Measurements from ENCODE around the gene SHC4.
"Not testable (repeated sequence)": the region's sequence is repeated elsewhere in the genome, so short reads cannot be mapped to it uniquely, and the experiment has no call there.

The SHC4 gene

DNA sequence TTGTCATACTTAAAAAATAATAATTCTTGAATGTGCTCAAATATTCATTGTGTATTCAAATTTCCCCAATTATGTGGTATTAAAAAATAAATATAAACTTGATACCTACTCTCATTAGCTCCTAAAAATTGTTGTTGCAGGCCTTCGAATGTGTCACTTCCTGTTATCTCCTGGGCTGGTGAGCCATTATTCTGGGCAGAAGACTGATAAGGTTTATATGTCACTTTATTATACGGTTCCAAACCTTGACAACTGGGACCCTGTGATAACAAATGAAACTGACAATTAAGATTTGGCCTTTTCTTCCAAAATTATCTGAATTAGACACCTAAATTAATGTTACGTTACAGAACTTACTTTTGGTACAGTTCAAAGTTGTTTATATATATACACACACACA lies 167.8 kb downstream of the SHC4 start:
- Histone ChIP-seq H3K27ac (ENCODE audit: low read depth, low read length) (no peak overlapping the region), H2AK5ac (ENCODE audit: low read length) (no peak overlapping the region), H4K8ac (ENCODE audit: low read depth, low read length) (no peak overlapping the region), H3K9ac (ENCODE audit: low read length) (no peak overlapping the region), H3K4me3 (ENCODE audit: low read depth, low read length) (no peak overlapping the region), H3K23ac (ENCODE audit: low read length) (no peak overlapping the region), H4K12ac (ENCODE audit: low read depth, low read length) (no peak overlapping the region), H3K79me2 (ENCODE audit: control insufficient read depth, insufficient read depth, low read length, poor library complexity) (no peaks in the 10 kb centered on the region), H2BK12ac (ENCODE audit: low read length) (no peak overlapping the region), H2BK5ac (ENCODE audit: low read depth, low read length, poor library complexity) (no peak overlapping the region), H2BK120ac (ENCODE audit: insufficient read depth, low read length, poor library complexity) (no peak overlapping the region), H3K36me3 (ENCODE audit: control insufficient read depth in 1 of 2, insufficient read depth in 2 of 2, low read length in 2 of 2) (peaks cover 0 to 7% of the 10 kb centered on the region in 2 experiments), H3K4me1 (ENCODE audit: control insufficient read depth in 1 of 2, insufficient read depth in 2 of 2, low read length in 2 of 2) (peaks cover 0 to 2% of the 10 kb centered on the region in 2 experiments), H3K4ac (ENCODE audit: low read depth, low read length) (no peak overlapping the region), H3K14ac (ENCODE audit: low read length) (no peak overlapping the region), H3K27me3 (ENCODE audit: insufficient read depth, low read length) (no peaks in the 10 kb centered on the region), H2AFZ (ENCODE audit: insufficient read depth, low read length, poor library complexity) (no peak overlapping the region), H3K4me2 (ENCODE audit: low read length) (no peak overlapping the region), H3K9me3 (ENCODE audit: insufficient read depth, low read depth, low read length) (no peaks in the 10 kb centered on the region), H4K91ac (ENCODE audit: low read depth, low read length) (no peak overlapping the region), H3K79me1 (ENCODE audit: low read length) (no peaks in the 10 kb centered on the region), H3K18ac (ENCODE audit: low read length) (no peak overlapping the region)
- no CpG with 5 or more reads among the region's 3 CpGs for WGBS (ENCODE audit: extremely low coverage, insufficient coverage, insufficient read length)
- DNase-seq = no peak

DNA sequence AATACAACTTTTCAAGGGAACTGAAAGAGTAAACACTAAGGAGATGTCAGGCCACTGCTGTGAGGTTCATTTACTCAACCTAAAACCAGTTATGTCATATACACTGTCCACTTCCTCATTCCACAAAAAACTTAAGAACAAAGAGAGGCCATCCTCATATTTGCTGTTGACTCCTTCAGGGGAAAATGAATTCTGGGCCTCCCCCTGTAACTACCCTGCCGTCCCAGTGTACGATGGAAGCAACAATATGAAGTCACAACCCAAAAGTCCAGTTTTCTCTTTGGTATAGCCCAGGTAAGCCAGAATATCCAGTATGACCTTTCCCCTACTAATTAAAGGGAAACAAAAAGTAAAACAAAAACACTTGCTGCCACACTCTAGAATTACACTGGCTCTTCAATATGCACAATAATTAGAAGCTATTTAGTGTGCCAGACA lies 169.0 kb downstream of the SHC4 start:
- DNase-seq = peak; percentile 2 to 58
- Histone ChIP-seq H2BK5ac (ENCODE audit: low read depth, low read length, poor library complexity) (no peak overlapping the region), H4K91ac (ENCODE audit: low read depth, low read length) (no peak overlapping the region), H2AFZ (ENCODE audit: insufficient read depth, low read length, poor library complexity) (peak overlapping the region; percentile 66), H2BK120ac (ENCODE audit: insufficient read depth, low read length, poor library complexity) (peak overlapping the region; percentile 53), H3K23ac (ENCODE audit: low read length) (no peak overlapping the region), H3K79me2 (ENCODE audit: control insufficient read depth, insufficient read depth, low read length, poor library complexity) (no peaks in the 10 kb centered on the region), H4K12ac (ENCODE audit: low read depth, low read length) (no peak overlapping the region), H3K9ac (ENCODE audit: low read length) (no peak overlapping the region), H3K4me3 (ENCODE audit: low read depth, low read length) (no peak overlapping the region), H3K36me3 (ENCODE audit: control insufficient read depth in 1 of 2, insufficient read depth in 2 of 2, low read length in 2 of 2) (peaks cover 0 to 7% of the 10 kb centered on the region in 2 experiments), H2AK5ac (ENCODE audit: low read length) (no peak overlapping the region), H3K27me3 (ENCODE audit: insufficient read depth, low read length) (no peaks in the 10 kb centered on the region), H3K9me3 (ENCODE audit: insufficient read depth, low read depth, low read length) (no peaks in the 10 kb centered on the region), H3K14ac (ENCODE audit: low read length) (no peak overlapping the region), H3K18ac (ENCODE audit: low read length) (no peak overlapping the region), H3K4me2 (ENCODE audit: low read length) (peak overlapping the region; percentile 47), H3K79me1 (ENCODE audit: low read length) (no peaks in the 10 kb centered on the region), H3K27ac (ENCODE audit: low read depth, low read length) (peak overlapping the region; percentile 46), H3K4ac (ENCODE audit: low read depth, low read length) (no peak overlapping the region), H3K4me1 (ENCODE audit: control insufficient read depth in 1 of 2, insufficient read depth in 2 of 2, low read length in 2 of 2) (peaks cover 0 to 2% of the 10 kb centered on the region in 2 experiments), H4K8ac (ENCODE audit: low read depth, low read length) (no peak overlapping the region), H2BK12ac (ENCODE audit: low read length) (no peak overlapping the region)
- no CpG with 5 or more reads among the region's 2 CpGs for WGBS (ENCODE audit: extremely low coverage, insufficient coverage, insufficient read length)

DNA sequence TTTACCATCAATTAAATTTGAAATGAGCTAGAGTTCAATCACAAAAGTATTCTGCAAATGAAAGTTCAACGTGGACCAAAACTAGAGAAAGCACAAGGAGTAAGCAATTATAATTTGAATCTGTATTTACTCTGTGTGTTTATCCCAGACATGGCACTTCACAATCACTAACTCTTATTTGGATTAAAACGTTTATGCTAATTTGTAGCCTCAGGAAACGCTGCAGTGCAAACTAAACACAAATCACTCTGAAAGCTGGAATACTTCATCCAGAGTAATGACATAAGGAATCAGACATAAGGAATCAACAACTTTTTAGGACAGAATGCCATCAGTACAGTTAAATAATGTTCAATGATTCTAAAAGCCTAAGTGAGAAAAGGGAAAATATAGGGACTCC lies 171.3 kb downstream of the SHC4 start:
- no peak overlapping the region for H3K23ac ChIP-seq (ENCODE audit: low read length)
- H3K79me2 ChIP-seq (ENCODE audit: control insufficient read depth, insufficient read depth, low read length, poor library complexity) = no peaks in the 10 kb centered on the region
- no peak overlapping the region for H3K9ac ChIP-seq (ENCODE audit: low read length)
- no peak overlapping the region for H2AK5ac ChIP-seq (ENCODE audit: low read length)
- H3K4me2 ChIP-seq (ENCODE audit: low read length) = no peak overlapping the region
- H3K36me3 ChIP-seq (ENCODE audit: control insufficient read depth in 1 of 2, insufficient read depth in 2 of 2, low read length in 2 of 2) = peaks cover 0 to 8% of the 10 kb centered on the region in 2 experiments
- H3K27ac ChIP-seq (ENCODE audit: low read depth, low read length) = no peak overlapping the region
- no peak overlapping the region for H2AFZ ChIP-seq (ENCODE audit: insufficient read depth, low read length, poor library complexity)
- H3K18ac ChIP-seq (ENCODE audit: low read length) = no peak overlapping the region
- H3K14ac ChIP-seq (ENCODE audit: low read length) = no peak overlapping the region
- H4K91ac ChIP-seq (ENCODE audit: low read depth, low read length) = no peak overlapping the region
- no peaks in the 10 kb centered on the region for H3K9me3 ChIP-seq (ENCODE audit: insufficient read depth, low read depth, low read length)
- H3K4me3 ChIP-seq (ENCODE audit: low read depth, low read length) = no peak overlapping the region
- H4K12ac ChIP-seq (ENCODE audit: low read depth, low read length) = no peak overlapping the region
- H2BK120ac ChIP-seq (ENCODE audit: insufficient read depth, low read length, poor library complexity) = no peak overlapping the region
- H2BK12ac ChIP-seq (ENCODE audit: low read length) = no peak overlapping the region
- no CpG with 5 or more reads among the region's 3 CpGs for WGBS (ENCODE audit: extremely low coverage, insufficient coverage, insufficient read length)
- no peaks in the 10 kb centered on the region for H3K79me1 ChIP-seq (ENCODE audit: low read length)
- H3K4ac ChIP-seq (ENCODE audit: low read depth, low read length) = no peak overlapping the region
- peaks cover 0 to 2% of the 10 kb centered on the region in 2 experiments for H3K4me1 ChIP-seq (ENCODE audit: control insufficient read depth in 1 of 2, insufficient read depth in 2 of 2, low read length in 2 of 2)
- no peak for DNase-seq
- no peak overlapping the region for H4K8ac ChIP-seq (ENCODE audit: low read depth, low read length)
- no peak overlapping the region for H2BK5ac ChIP-seq (ENCODE audit: low read depth, low read length, poor library complexity)
- no peaks in the 10 kb centered on the region for H3K27me3 ChIP-seq (ENCODE audit: insufficient read depth, low read length)

DNA sequence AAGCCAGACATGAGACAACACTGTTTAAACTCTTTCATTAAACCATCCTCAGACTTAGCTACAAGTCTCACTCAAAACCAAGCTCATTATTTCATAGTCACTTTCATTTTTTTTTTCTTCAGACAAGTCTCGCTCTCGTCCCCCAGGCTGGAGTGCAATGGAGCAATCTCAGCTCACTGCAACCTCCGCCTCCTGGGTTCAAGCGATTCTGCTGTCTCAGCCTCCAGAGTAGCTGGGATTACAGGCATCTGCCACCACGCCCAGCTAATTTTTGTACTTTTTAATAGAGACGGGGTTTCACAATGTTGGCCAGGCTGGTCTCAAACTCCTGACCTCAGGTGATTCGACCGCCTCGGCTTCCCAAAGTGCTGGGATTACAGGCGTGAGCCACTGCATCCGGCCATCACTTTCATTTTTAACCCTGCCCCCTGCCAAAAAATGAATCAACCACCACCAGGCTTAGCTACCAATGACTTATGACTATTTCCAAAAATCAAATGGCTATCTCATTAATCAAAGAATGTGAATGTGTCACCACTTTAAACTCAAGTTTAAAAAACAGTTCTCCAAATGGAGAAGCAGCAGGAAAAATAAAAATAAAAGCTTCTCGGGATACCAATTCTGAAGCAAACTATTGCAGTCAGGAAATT lies 173.1 kb downstream of the SHC4 start:
- H3K4me2 ChIP-seq (ENCODE audit: low read length); H3K18ac ChIP-seq (ENCODE audit: low read length); H3K4me3 ChIP-seq (ENCODE audit: low read depth, low read length); H3K9me3 ChIP-seq (ENCODE audit: insufficient read depth, low read depth, low read length); H3K14ac ChIP-seq (ENCODE audit: low read length); H4K8ac ChIP-seq (ENCODE audit: low read depth, low read length); H2BK5ac ChIP-seq (ENCODE audit: low read depth, low read length, poor library complexity); H3K79me2 ChIP-seq (ENCODE audit: control insufficient read depth, insufficient read depth, low read length, poor library complexity); H2BK120ac ChIP-seq (ENCODE audit: insufficient read depth, low read length, poor library complexity); H3K36me3 ChIP-seq (ENCODE audit: control insufficient read depth in 1 of 2, insufficient read depth in 2 of 2, low read length in 2 of 2); H3K27ac ChIP-seq (ENCODE audit: low read depth, low read length); H3K79me1 ChIP-seq (ENCODE audit: low read length); H3K23ac ChIP-seq (ENCODE audit: low read length); H3K9ac ChIP-seq (ENCODE audit: low read length); H2AFZ ChIP-seq (ENCODE audit: insufficient read depth, low read length, poor library complexity); H3K4ac ChIP-seq (ENCODE audit: low read depth, low read length); H2AK5ac ChIP-seq (ENCODE audit: low read length); H4K12ac ChIP-seq (ENCODE audit: low read depth, low read length); H3K4me1 ChIP-seq (ENCODE audit: control insufficient read depth in 1 of 2, insufficient read depth in 2 of 2, low read length in 2 of 2); H2BK12ac ChIP-seq (ENCODE audit: low read length); H3K27me3 ChIP-seq (ENCODE audit: insufficient read depth, low read length); H4K91ac ChIP-seq (ENCODE audit: low read depth, low read length): not testable (repeated sequence)
- WGBS (ENCODE audit: extremely low coverage, insufficient coverage, insufficient read length) = no CpG with 5 or more reads among the region's 12 CpGs
- peak in 1 of 2 donors; percentile 20 for DNase-seq
